IMR-90 (cell line): ENCODE results near the gene NANOS3. TPM values are rescaled to one million over a fixed set of nuclear protein-coding genes. Genes with fewer than 3 reads are reported as not detected.

Experiments
- ATAC-seq: fragments of 200-7000 bp; cut with Tn5 transposase; 2 replicates; pipeline ENCODE4 v1.9.1; 2020; ENCODE audit warnings: low read depth, mild to moderate bottlenecking, moderate library complexity
- BruUV-seq: library from RNA; stranded (reverse); fragments of 400-500 nt; replicated peaks from 2 replicates; lab custom pipeline; 2021; lab: Mats Ljungman, UMichigan
- CTCF ChIA-PET: fragments of 300-600 bp; formaldehyde crosslinking; extraction: SDS; loops from one replicate; lab custom pipeline; 2021; ENCODE audit warnings: antibody characterized with exemption; lab: Yijun Ruan, JAX
- POLR2A ChIA-PET: fragments of 300-600 bp; sonication (Branson Sonifier 250); formaldehyde crosslinking; loops from one replicate; lab custom pipeline; 2022; ENCODE audit warnings: antibody characterized with exemption; ENCODE audit not compliant: unreplicated experiment; lab: Charles Lee
- DNase-seq: peaks from one replicate; pipeline ENCODE4 v3.0.0; 2013
- H2AFZ ChIP-seq: replicated peaks from 2 replicates; pipeline ENCODE3; 2013; ENCODE audit warnings: low read length, mild to moderate bottlenecking; ENCODE audit not compliant: poor library complexity
- H2AK5ac ChIP-seq: 2 replicates; pipeline ENCODE4 v1.6.1; 2013; ENCODE audit warnings: low read depth, low read length, inconsistent platforms
- H2AK9ac ChIP-seq: replicated peaks from 2 replicates; pipeline ENCODE3; 2013; ENCODE audit warnings: mild to moderate bottlenecking, low read depth, low read length, moderate library complexity; ENCODE audit not compliant: poor library complexity
- H2BK120ac ChIP-seq: 2 replicates; pipeline ENCODE4 v1.6.1; 2013; ENCODE audit warnings: low read depth, low read length, inconsistent platforms
- H2BK15ac ChIP-seq: 3 replicates; pipeline ENCODE4 v1.6.1; 2013; ENCODE audit warnings: low read depth, low read length, inconsistent platforms
- H2BK20ac ChIP-seq: 2 replicates; pipeline ENCODE4 v1.6.1; 2013; ENCODE audit warnings: low read depth, mild to moderate bottlenecking, inconsistent platforms, low read length, moderate library complexity
- H2BK5ac ChIP-seq: 2 replicates; pipeline ENCODE4 v1.6.1; 2013; ENCODE audit warnings: mild to moderate bottlenecking, low read depth, low read length, inconsistent platforms; ENCODE audit not compliant: poor library complexity, severe bottlenecking
- H3K14ac ChIP-seq: replicated peaks from 2 replicates; pipeline ENCODE4 v1.6.1; 2013; ENCODE audit warnings: low read depth, low read length, inconsistent platforms
- H3K18ac ChIP-seq: 2 replicates; pipeline ENCODE4 v1.6.1; 2013; ENCODE audit warnings: low read depth, low read length, control low read depth
- H3K23ac ChIP-seq: 2 replicates; pipeline ENCODE4 v1.6.1; 2013; ENCODE audit warnings: low read depth, low read length, inconsistent platforms
- H3K27ac ChIP-seq: 2 replicates; pipeline ENCODE4 v1.5.1; 2013; ENCODE audit warnings: mild to moderate bottlenecking, control low read depth, low read length; ENCODE audit not compliant: insufficient read depth
- H3K27me3 ChIP-seq: 2 replicates; pipeline ENCODE4 v1.6.1; 2013; ENCODE audit warnings: low read length; ENCODE audit not compliant: control insufficient read depth, insufficient read depth
- H3K36me3 ChIP-seq: 2 replicates; pipeline ENCODE4 v1.6.1; 2013; ENCODE audit warnings: low read length, mixed read lengths; ENCODE audit not compliant: control insufficient read depth, insufficient read depth
- H3K4ac ChIP-seq: 2 replicates; pipeline ENCODE4 v1.6.1; 2013; ENCODE audit warnings: low read depth, low read length, inconsistent platforms
- H3K4me1 ChIP-seq: 2 replicates; pipeline ENCODE4 v1.6.1; 2013; ENCODE audit warnings: low read length, mixed read lengths; ENCODE audit not compliant: control insufficient read depth, insufficient read depth
- H3K4me2 ChIP-seq: 2 replicates; pipeline ENCODE4 v1.6.1; 2013; ENCODE audit warnings: low read depth, mild to moderate bottlenecking, control low read depth, low read length, moderate library complexity
- H3K4me3 ChIP-seq: 2 replicates; pipeline ENCODE4 v1.5.1; 2013; ENCODE audit warnings: low read depth, mild to moderate bottlenecking, control low read depth, low read length, moderate library complexity; ENCODE audit not compliant: insufficient read depth
- H3K56ac ChIP-seq: 2 replicates; pipeline ENCODE4 v1.6.1; 2013; ENCODE audit warnings: low read length, inconsistent platforms; ENCODE audit not compliant: insufficient read depth; ENCODE audit errors: extremely low read depth
- H3K79me1 ChIP-seq, 2 experiments: 2 replicates each; pipeline ENCODE4 v1.6.1; 2013; ENCODE audit warnings: low read length in 2 of 2, inconsistent platforms in 1 of 2, low read depth in 1 of 2
- H3K9ac ChIP-seq: 2 replicates; pipeline ENCODE4 v1.6.1; 2013; ENCODE audit warnings: low read depth, low read length, control low read depth
- H3K9me1 ChIP-seq: 2 replicates; pipeline ENCODE4 v1.6.1; 2013; ENCODE audit warnings: low read length, inconsistent platforms; ENCODE audit not compliant: insufficient read depth
- H3K9me3 ChIP-seq: 2 replicates; pipeline ENCODE4 v1.6.1; 2013; ENCODE audit warnings: low read length; ENCODE audit not compliant: control insufficient read depth, insufficient read depth
- H4K20me1 ChIP-seq: 2 replicates; pipeline ENCODE4 v1.6.1; 2013; ENCODE audit warnings: low read length, inconsistent platforms; ENCODE audit not compliant: insufficient read depth
- H4K5ac ChIP-seq: 2 replicates; pipeline ENCODE4 v1.6.1; 2013; ENCODE audit warnings: mild to moderate bottlenecking, low read depth, low read length, control low read depth
- H4K8ac ChIP-seq, 2 experiments: 2 replicates each; pipeline ENCODE4 v1.6.1; 2013; ENCODE audit warnings: low read depth in 2 of 2, low read length in 2 of 2, control low read depth in 1 of 2, inconsistent platforms in 1 of 2
- H4K91ac ChIP-seq: 2 replicates; pipeline ENCODE4 v1.6.1; 2013; ENCODE audit warnings: low read depth, low read length, inconsistent platforms; ENCODE audit not compliant: insufficient read depth
- BHLHE40 ChIP-seq: fragments of 150-350 bp; IDR thresholded peaks from 2 replicates; pipeline ENCODE4 v1.6.1; 2016; ENCODE audit warnings: mild to moderate bottlenecking, low read depth, low read length
- CEBPB ChIP-seq: IDR thresholded peaks from 2 replicates; pipeline ENCODE4 v1.6.1; 2012; ENCODE audit warnings: low read depth, low read length, improper control_type of control experiment
- CHD1 ChIP-seq: IDR thresholded peaks from 2 replicates; pipeline ENCODE4 v1.6.1; 2012; ENCODE audit warnings: low read depth, low read length, improper control_type of control experiment
- FOS ChIP-seq: fragments of 150-350 bp; IDR thresholded peaks from 2 replicates; pipeline ENCODE4 v1.6.1; 2016; ENCODE audit warnings: low read depth, low read length
- MAFK ChIP-seq: IDR thresholded peaks from 2 replicates; pipeline ENCODE4 v1.6.1; 2012; ENCODE audit warnings: low read depth, low read length, improper control_type of control experiment
- MAZ ChIP-seq: IDR thresholded peaks from 2 replicates; pipeline ENCODE4 v1.6.1; 2012; ENCODE audit warnings: low read depth, mild to moderate bottlenecking, low read length, improper control_type of control experiment, moderate library complexity, borderline replicate concordance
- MXI1 ChIP-seq: IDR thresholded peaks from 2 replicates; pipeline ENCODE4 v1.6.1; 2012; ENCODE audit warnings: low read depth, mild to moderate bottlenecking, low read length, moderate library complexity, borderline replicate concordance
- NFE2L2 ChIP-seq: fragments of 150-350 bp; IDR thresholded peaks from 2 replicates; pipeline ENCODE4 v1.6.1; 2016; ENCODE audit warnings: low read depth, mild to moderate bottlenecking, low read length
- POLR2A ChIP-seq: IDR thresholded peaks from 2 replicates; pipeline ENCODE4 v1.6.1; 2012; ENCODE audit warnings: mild to moderate bottlenecking, low read depth, low read length
- RAD21 ChIP-seq: IDR thresholded peaks from 2 replicates; pipeline ENCODE4 v1.6.1; 2012; ENCODE audit warnings: low read length, improper control_type of control experiment
- RCOR1 ChIP-seq: IDR thresholded peaks from 2 replicates; pipeline ENCODE4 v1.6.1; 2012; ENCODE audit warnings: mild to moderate bottlenecking, low read length, improper control_type of control experiment; ENCODE audit not compliant: insufficient replicate concordance
- RFX5 ChIP-seq: IDR thresholded peaks from 2 replicates; pipeline ENCODE4 v1.8.0; 2012; ENCODE audit warnings: low read depth, mild to moderate bottlenecking, low read length, moderate library complexity
- SMC3 ChIP-seq: fragments of 150-350 bp; IDR thresholded peaks from 2 replicates; pipeline ENCODE4 v1.6.1; 2016; ENCODE audit warnings: low read depth, mild to moderate bottlenecking, antibody characterized with exemption, low read length, moderate library complexity
- WGBS, 2 experiments: methylation state at CpG; one replicate each; pipeline versions ENCODE4 v1.1.5 to v1.1.7; 2013; ENCODE audit warnings: missing lambda C conversion rate in 2 of 2; ENCODE audit not compliant: insufficient read length in 1 of 2; ENCODE audit errors: extremely low coverage in 2 of 2; 5-methylcytosine and 5-hydroxymethylcytosine counted together
- dilution Hi-C: fragments of 300-500 bp; cut with HindIII; formaldehyde crosslinking; loops from one replicate; pipeline ENCODE4 v1.14.3; 2018; ENCODE audit warnings: low sequenced_read_pairs; ENCODE audit not compliant: unreplicated experiment
- in situ Hi-C: fragments of 300-500 bp; cut with MboI; formaldehyde crosslinking; loops from 3 replicates; pipeline ENCODE4 v1.14.3; 2019; ENCODE audit warnings: low sequenced_read_pairs, inconsistent platforms, mixed read lengths
- intact Hi-C: fragments of 100-400 bp; cut with micrococcal nuclease; formaldehyde crosslinking; loops from 2 replicates; pipeline ENCODE4 v1.10.0; 2022
- polyA plus RNA-seq, 3 experiments: library from polyadenylated mRNA; depleted of rRNA; stranded (reverse); fragments of >200 nt; gene quantifications; 2 replicates each; pipeline ENCODE4 v1.2.3, GENCODE V29; 2012; ENCODE audit warnings: low replicate concordance in 1 of 3
- total RNA-seq: library from RNA; depleted of rRNA; stranded (reverse); fragments of >200 nt; gene quantifications from 2 replicates; pipeline ENCODE4 v1.2.3, GENCODE V29; 2012
- TF ChIP-seq, protein P1 (sequence below): fragments of 150-350 bp; IDR thresholded peaks from 2 replicates; pipeline ENCODE4 v1.6.1; 2016; ENCODE audit warnings: low read depth, mild to moderate bottlenecking, low read length, moderate library complexity, borderline replicate concordance
- TF ChIP-seq, protein P2 (sequence below): fragments of 150-350 bp; IDR thresholded peaks from 2 replicates; pipeline ENCODE4 v1.6.1; 2017; ENCODE audit warnings: mild to moderate bottlenecking, antibody characterized with exemption, low read length, low read depth
- TF ChIP-seq, protein P3 (sequence below): conservative IDR thresholded peaks from 2 replicates; pipeline ENCODE4 v1.5.1; 2012; ENCODE audit warnings: mild to moderate bottlenecking, low read depth, low read length, improper control_type of control experiment

NANOS3 gene
- total and polyA plus RNA-seq, 2 of the 4 experiments (the other 2 are of a cell fraction): 0.63 TPM; not detected in 1

DNA sequence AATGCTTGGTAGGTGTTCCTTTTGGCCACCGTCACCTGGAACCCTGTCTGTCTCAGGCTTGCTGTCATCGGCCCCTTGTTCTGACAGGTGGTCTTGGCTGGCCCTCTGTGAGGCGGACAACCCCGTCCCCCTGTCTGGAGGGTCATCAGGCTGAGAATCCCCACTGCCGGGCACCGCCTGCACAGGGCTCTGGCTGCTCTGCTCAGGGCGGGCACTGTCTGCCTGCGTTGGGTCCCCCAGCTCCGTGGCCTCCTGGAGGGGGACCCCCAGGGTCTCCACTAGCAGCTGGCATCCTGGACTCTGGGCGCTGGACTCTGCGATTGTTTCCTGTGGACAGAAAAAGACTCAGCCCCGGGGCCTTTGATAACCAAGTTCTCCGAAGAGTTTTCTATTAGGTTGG, 13.2 kb downstream of the NANOS3 start:
- Histone ChIP-seq H3K36me3 (no peaks in the 10 kb centered on the region), H4K20me1 (no peaks in the 10 kb centered on the region), H2BK15ac (no peak overlapping the region), H2AK5ac (no peak overlapping the region), H3K23ac (no peak overlapping the region), H3K4me1 (no peaks in the 10 kb centered on the region), H3K9me3 (no peaks in the 10 kb centered on the region), H4K5ac (no peak overlapping the region), H3K56ac (no peak overlapping the region), H2BK5ac (no peak overlapping the region), H3K4ac (no peak overlapping the region), H3K4me3 (no peak overlapping the region), H3K9me1 (no peaks in the 10 kb centered on the region), H3K9ac (no peak overlapping the region), H2AFZ (no peak overlapping the region), H3K14ac (no peak overlapping the region), H4K8ac (no peak overlapping the region), H2BK120ac (no peak overlapping the region), H3K27me3 (no peaks in the 10 kb centered on the region; the same call in 1 of the 2 replicates), H2BK20ac (no peak overlapping the region), H2AK9ac (no peak overlapping the region), H3K4me2 (no peak overlapping the region), H3K79me1 (no peaks in the 10 kb centered on the region), H3K18ac (no peak overlapping the region), H4K91ac (no peak overlapping the region), H3K27ac (no peak overlapping the region)
- POLR2A ChIA-PET: no interaction called here
- DNase-seq (no peak), ATAC-seq (no peak)
- WGBS, 2 experiments: 85% methylated on average over 9 of the region's 13 CpGs; no CpG with 5 or more reads in 1 of the 2 experiments
- no peak for TF ChIP-seq MAFK
- TF ChIP-seq RAD21: no peak
- no peak for TF ChIP-seq NFE2L2
- TF ChIP-seq FOS: no peak
- no peak for TF ChIP-seq POLR2A
- TF ChIP-seq, protein P1, sequence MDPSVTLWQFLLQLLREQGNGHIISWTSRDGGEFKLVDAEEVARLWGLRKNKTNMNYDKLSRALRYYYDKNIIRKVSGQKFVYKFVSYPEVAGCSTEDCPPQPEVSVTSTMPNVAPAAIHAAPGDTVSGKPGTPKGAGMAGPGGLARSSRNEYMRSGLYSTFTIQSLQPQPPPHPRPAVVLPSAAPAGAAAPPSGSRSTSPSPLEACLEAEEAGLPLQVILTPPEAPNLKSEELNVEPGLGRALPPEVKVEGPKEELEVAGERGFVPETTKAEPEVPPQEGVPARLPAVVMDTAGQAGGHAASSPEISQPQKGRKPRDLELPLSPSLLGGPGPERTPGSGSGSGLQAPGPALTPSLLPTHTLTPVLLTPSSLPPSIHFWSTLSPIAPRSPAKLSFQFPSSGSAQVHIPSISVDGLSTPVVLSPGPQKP: no peak
- no peak for TF ChIP-seq RCOR1
- TF ChIP-seq, protein P2, sequence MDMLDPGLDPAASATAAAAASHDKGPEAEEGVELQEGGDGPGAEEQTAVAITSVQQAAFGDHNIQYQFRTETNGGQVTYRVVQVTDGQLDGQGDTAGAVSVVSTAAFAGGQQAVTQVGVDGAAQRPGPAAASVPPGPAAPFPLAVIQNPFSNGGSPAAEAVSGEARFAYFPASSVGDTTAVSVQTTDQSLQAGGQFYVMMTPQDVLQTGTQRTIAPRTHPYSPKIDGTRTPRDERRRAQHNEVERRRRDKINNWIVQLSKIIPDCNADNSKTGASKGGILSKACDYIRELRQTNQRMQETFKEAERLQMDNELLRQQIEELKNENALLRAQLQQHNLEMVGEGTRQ: no peak
- TF ChIP-seq MAZ: no peak
- TF ChIP-seq RFX5: no peak
- TF ChIP-seq SMC3: no peak
- TF ChIP-seq CEBPB: no peak
- no peak for TF ChIP-seq CHD1
- no peak for TF ChIP-seq BHLHE40
- TF ChIP-seq, protein P3, sequence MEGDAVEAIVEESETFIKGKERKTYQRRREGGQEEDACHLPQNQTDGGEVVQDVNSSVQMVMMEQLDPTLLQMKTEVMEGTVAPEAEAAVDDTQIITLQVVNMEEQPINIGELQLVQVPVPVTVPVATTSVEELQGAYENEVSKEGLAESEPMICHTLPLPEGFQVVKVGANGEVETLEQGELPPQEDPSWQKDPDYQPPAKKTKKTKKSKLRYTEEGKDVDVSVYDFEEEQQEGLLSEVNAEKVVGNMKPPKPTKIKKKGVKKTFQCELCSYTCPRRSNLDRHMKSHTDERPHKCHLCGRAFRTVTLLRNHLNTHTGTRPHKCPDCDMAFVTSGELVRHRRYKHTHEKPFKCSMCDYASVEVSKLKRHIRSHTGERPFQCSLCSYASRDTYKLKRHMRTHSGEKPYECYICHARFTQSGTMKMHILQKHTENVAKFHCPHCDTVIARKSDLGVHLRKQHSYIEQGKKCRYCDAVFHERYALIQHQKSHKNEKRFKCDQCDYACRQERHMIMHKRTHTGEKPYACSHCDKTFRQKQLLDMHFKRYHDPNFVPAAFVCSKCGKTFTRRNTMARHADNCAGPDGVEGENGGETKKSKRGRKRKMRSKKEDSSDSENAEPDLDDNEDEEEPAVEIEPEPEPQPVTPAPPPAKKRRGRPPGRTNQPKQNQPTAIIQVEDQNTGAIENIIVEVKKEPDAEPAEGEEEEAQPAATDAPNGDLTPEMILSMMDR: no peak
- TF ChIP-seq MXI1: no peak
- BruUV-seq: no TSS peak
- CTCF ChIA-PET: no interaction called here
- intact Hi-C loops: no loop called here
- in situ Hi-C loops: loop anchor here (25.0 kb wide), 1 partner anchor 447 kb away; no protein-coding TSS in a partner anchor
- dilution Hi-C loops: no loop called here
